ENCODE data around the gene BLCAP. TPM values are rescaled to one million over a fixed set of nuclear protein-coding genes. Genes with fewer than 3 reads are reported as not detected.
"Not testable (repeated sequence)": the region's sequence is repeated elsewhere in the genome, so short reads cannot be mapped to it uniquely, and the experiment has no call there.

The BLCAP gene
- total and polyA plus RNA-seq, 5 donors, result 87.4 to 103 (median 97.9) TPM

DNA sequence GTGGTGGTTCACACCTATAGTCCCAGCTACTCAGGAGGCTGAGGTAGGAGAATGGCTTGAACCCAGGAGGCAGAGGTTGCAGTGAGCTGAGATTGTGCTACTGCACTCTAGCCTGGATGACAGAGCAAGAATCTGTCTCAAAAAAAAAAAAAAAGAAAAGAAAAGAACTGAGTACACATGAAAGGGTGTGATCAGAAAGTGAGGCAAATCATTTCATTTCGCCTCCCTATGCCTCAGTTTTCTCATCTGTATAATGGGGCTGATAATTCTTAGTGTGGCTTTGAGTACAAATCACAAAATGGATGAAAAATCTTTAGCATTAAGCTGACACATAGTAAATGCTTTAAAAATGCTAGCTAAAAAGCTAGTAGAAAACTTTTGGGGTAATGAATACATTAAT lies 13.2 kb upstream of the BLCAP start:
- intact Hi-C loops (cut with DNase I); H3K27ac ChIP-seq (ENCODE audit: low read length); DNase-seq; H3K9me3 ChIP-seq (ENCODE audit: control insufficient read depth, low read length); H3K27me3 ChIP-seq (ENCODE audit: control insufficient read depth, insufficient read depth); H3K4me3 ChIP-seq (ENCODE audit: low read length); ATAC-seq; H3K4me1 ChIP-seq (ENCODE audit: control insufficient read depth, insufficient read depth, low read length): not testable (repeated sequence)
- 75% methylated on average over 1 of the region's 1 CpG for WGBS

DNA sequence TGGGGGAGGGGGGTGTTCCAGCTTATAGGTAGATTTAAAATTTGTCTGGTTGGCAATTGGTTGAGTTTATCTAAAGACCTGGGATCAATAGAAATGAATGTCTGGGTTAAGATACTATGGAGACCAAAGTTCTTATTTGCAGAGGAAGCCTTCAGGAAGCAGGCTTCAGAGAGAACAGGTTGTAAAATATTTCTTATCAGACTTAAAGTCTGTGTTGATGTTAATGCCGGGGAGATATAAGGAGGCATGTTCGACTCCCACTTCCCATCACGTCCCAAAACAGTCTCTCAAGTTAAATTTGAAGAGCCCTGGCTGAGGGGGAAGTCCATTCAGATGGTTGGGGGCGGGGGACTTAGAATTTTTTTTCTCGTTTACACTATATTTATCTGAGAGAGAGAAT lies 12.3 kb upstream of the BLCAP start:
- Histone ChIP-seq H3K9me3 (ENCODE audit: control insufficient read depth, low read length) (no peaks in the 10 kb centered on the region), H3K27me3 (ENCODE audit: control insufficient read depth, insufficient read depth) (no peaks in the 10 kb centered on the region), H3K4me1 (ENCODE audit: control insufficient read depth, insufficient read depth, low read length) (no peaks in the 10 kb centered on the region), H3K27ac (ENCODE audit: low read length) (no peak overlapping the region), H3K4me3 (ENCODE audit: low read length) (no peak overlapping the region)
- WGBS, result 27% methylated on average over 5 of the region's 5 CpGs
- DNase-seq (no peak), ATAC-seq (no peak)
- intact Hi-C loops (cut with DNase I), result no loop called here

DNA sequence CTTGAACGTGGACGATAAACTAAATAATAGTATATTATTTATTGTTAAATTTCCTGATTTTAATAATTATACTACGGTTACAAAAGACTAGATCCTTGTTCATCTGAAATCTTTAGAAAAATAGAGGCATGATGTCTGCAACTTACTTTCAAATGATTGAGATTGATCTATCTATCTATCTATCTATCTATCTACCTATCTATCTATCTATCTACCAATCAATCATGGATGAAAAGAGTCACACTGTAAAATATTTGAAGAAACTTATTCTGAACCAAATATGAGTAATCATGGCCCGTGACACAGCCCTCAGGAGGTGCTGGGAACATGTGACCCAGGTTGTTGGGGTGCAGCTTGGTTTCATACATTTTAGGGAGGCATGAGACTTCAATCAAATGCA lies 11.7 kb upstream of the BLCAP start:
- H3K27me3 ChIP-seq (ENCODE audit: control insufficient read depth, insufficient read depth), result no peaks in the 10 kb centered on the region
- WGBS, result 83% methylated on average over 4 of the region's 4 CpGs
- intact Hi-C loops (cut with DNase I), result loop anchor here in 1 of 4 donors (10.0 kb wide), 1 partner anchor 345 kb away; no protein-coding TSS in a partner anchor
- DNase-seq (no peak), ATAC-seq (no peak)
- no peaks in the 10 kb centered on the region for H3K9me3 ChIP-seq (ENCODE audit: control insufficient read depth, low read length)
- no peaks in the 10 kb centered on the region for H3K4me1 ChIP-seq (ENCODE audit: control insufficient read depth, insufficient read depth, low read length)
- no peak overlapping the region for H3K4me3 ChIP-seq (ENCODE audit: low read length)
- no peak overlapping the region for H3K27ac ChIP-seq (ENCODE audit: low read length)

GRCh38 chr20:37538003-37538402 lies 10.3 kb upstream of the BLCAP start:
- intact Hi-C loops (cut with DNase I), result loop anchor here in 1 of 4 donors (10.0 kb wide), 1 partner anchor 343 kb away; no protein-coding TSS in a partner anchor
- Histone ChIP-seq H3K9me3 (ENCODE audit: control insufficient read depth, low read length) (no peaks in the 10 kb centered on the region), H3K27me3 (ENCODE audit: control insufficient read depth, insufficient read depth) (no peaks in the 10 kb centered on the region), H3K4me1 (ENCODE audit: control insufficient read depth, insufficient read depth, low read length) (no peaks in the 10 kb centered on the region), H3K27ac (ENCODE audit: low read length) (no peak overlapping the region), H3K4me3 (ENCODE audit: low read length) (no peak overlapping the region)
- DNase-seq, result peak in 1 of 3 donors; percentile 17
- peak in 1 of 2 donors; percentile 36 for ATAC-seq
- 88% methylated on average over 5 of the region's 5 CpGs for WGBS

DNA sequence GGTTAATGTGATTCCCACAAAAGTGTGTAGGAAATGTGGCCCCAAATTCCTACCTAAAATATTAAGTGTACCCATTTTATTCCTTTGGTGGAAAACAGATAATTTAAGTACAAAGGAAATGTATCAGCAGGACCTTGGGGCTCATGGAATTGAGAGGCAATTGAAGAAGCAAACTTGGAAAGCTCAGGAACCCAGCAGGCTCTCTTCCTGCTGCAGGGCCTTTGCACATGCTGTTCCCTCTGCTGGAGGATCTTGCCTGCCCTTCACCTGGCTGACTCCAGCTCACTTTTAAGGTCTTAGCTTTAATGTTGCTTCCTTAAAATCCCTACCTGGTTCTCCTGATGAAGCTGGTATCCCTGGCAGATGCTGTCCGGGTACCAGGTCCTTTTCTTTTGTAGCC lies 9.8 kb upstream of the BLCAP start:
- WGBS, result 90% methylated on average over 1 of the region's 1 CpG
- Histone ChIP-seq H3K4me3 (ENCODE audit: low read length) (no peak overlapping the region), H3K9me3 (ENCODE audit: control insufficient read depth, low read length) (no peaks in the 10 kb centered on the region), H3K27me3 (ENCODE audit: control insufficient read depth, insufficient read depth) (no peaks in the 10 kb centered on the region), H3K4me1 (ENCODE audit: control insufficient read depth, insufficient read depth, low read length) (no peaks in the 10 kb centered on the region), H3K27ac (ENCODE audit: low read length) (no peak overlapping the region)
- intact Hi-C loops (cut with DNase I), result loop anchor here in 1 of 4 donors (10.0 kb wide), 1 partner anchor 343 kb away; no protein-coding TSS in a partner anchor
- no peak for DNase-seq
- no peak for ATAC-seq

- no peak overlapping the region for H3K27ac ChIP-seq (ENCODE audit: low read length)
- WGBS, result 66% methylated on average over 10 of the region's 10 CpGs
- no peaks in the 10 kb centered on the region for H3K9me3 ChIP-seq (ENCODE audit: control insufficient read depth, low read length)
- DNase-seq, result no peak
- ATAC-seq, result no peak
- intact Hi-C loops (cut with DNase I), result loop anchor here in 2 of 4 donors (2.0 to 10.0 kb wide), 2 partner anchors 267 to 341 kb away; no protein-coding TSS in a partner anchor
- no peaks in the 10 kb centered on the region for H3K4me1 ChIP-seq (ENCODE audit: control insufficient read depth, insufficient read depth, low read length)
- no peak overlapping the region for H3K4me3 ChIP-seq (ENCODE audit: low read length)
- H3K27me3 ChIP-seq (ENCODE audit: control insufficient read depth, insufficient read depth), result no peaks in the 10 kb centered on the region
Measured at GRCh38 chr20:37535443-37536132, 7.9 kb upstream of the BLCAP start.

DNA sequence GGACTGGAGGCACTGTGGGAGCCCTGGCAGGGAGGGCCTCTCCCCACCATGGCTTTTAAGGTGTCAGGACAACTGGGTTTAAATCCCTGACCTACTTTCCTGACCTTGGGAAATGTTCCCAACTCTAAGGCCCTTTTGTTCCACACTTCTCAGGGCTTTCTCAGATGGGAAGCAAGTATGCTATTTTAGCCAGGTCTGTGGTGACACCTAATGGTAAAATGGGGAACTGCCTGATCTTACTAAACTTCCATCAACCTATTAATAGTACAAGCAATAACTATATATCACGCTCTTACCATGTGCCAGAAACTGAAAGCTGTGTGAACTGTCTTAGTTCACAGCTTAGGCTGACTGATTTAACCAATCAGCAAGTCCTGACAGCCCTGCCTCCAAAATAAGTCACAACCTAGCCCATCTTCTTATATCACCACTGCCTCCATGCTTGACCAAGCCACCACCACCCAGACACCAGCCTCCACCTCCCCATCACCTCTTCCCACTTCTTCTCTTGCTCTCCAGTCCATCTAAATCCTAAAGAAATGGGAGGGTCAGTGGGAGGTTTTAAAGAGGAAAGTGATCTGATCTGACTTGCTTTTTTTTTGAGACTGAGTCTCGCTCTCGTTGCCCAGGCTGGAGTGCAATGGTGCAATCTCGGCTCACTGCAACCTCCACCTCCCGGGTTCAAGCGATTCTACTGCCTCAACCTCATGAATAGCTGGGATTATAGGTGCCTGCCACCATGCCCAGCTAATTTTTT lies 6.9 kb upstream of the BLCAP start:
- WGBS, result 68% methylated on average over 6 of the region's 6 CpGs
- H3K27me3 ChIP-seq (ENCODE audit: control insufficient read depth, insufficient read depth), result no peaks in the 10 kb centered on the region
- H3K27ac ChIP-seq (ENCODE audit: low read length), result no peak overlapping the region

DNA sequence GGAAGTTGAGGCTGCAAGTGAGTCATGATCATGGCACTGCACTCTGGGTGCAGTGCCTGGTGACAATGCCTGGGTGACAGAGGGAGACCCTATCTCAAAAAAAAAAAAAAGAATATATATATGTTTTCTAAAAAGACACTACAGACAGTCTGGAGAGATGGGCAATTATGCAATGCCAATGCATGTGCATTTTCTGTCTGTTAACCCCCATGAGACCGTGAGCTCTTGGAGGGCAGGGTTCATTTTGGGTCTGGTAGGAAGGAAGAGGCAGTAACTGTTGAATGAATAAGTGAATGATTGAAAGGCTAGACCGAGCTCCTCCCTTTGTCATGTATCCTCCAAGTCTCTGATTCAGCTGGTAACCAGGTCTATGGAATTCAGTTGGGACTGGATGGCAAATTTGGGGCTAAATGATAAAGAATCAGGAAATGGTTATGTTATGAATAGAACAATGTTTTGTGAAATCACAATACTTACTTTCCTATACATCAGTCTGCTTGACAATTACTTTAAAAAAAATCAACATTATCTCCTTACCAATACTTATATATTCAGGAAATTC lies 5.6 kb upstream of the BLCAP start:
- Histone ChIP-seq H3K4me3 (ENCODE audit: low read length) (no peak overlapping the region), H3K27me3 (ENCODE audit: control insufficient read depth, insufficient read depth) (no peaks in the 10 kb centered on the region), H3K27ac (ENCODE audit: low read length) (no peak overlapping the region), H3K9me3 (ENCODE audit: control insufficient read depth, low read length) (no peaks in the 10 kb centered on the region), H3K4me1 (ENCODE audit: control insufficient read depth, insufficient read depth, low read length) (peaks cover 6% of the 10 kb centered on the region)
- intact Hi-C loops (cut with DNase I), result loop anchor here (2.0 to 10.0 kb wide), 6 partner anchors 141 to 338 kb away; no protein-coding TSS in a partner anchor
- 77% methylated on average over 2 of the region's 2 CpGs for WGBS
- no peak for DNase-seq
- ATAC-seq, result no peak

More for the DNA sequence above, 6.9 kb upstream of the BLCAP start:
- Histone ChIP-seq H3K4me3 (ENCODE audit: low read length) (no peak overlapping the region), H3K4me1 (ENCODE audit: control insufficient read depth, insufficient read depth, low read length) (no peaks in the 10 kb centered on the region), H3K9me3 (ENCODE audit: control insufficient read depth, low read length) (no peaks in the 10 kb centered on the region)
- intact Hi-C loops (cut with DNase I), result loop anchor here (2.0 to 10.0 kb wide), 6 partner anchors 142 to 340 kb away; no protein-coding TSS in a partner anchor
- peak; percentile 84 to 86 for ATAC-seq
- DNase-seq, result no peak

- ATAC-seq, result no peak
- Histone ChIP-seq H3K27me3 (ENCODE audit: control insufficient read depth, insufficient read depth) (no peaks in the 10 kb centered on the region), H3K4me1 (ENCODE audit: control insufficient read depth, insufficient read depth, low read length) (peaks cover 6% of the 10 kb centered on the region), H3K9me3 (ENCODE audit: control insufficient read depth, low read length) (no peaks in the 10 kb centered on the region), H3K4me3 (ENCODE audit: low read length) (no peak overlapping the region), H3K27ac (ENCODE audit: low read length) (no peak overlapping the region)
- 81% methylated on average over 3 of the region's 3 CpGs for WGBS
- intact Hi-C loops (cut with DNase I), result loop anchor here (2.0 to 10.0 kb wide), 6 partner anchors 140 to 337 kb away; no protein-coding TSS in a partner anchor
- no peak for DNase-seq
Measured at GRCh38 chr20:37531856-37532255, 4.2 kb upstream of the BLCAP start.

- no peaks in the 10 kb centered on the region for H3K27me3 ChIP-seq (ENCODE audit: control insufficient read depth, insufficient read depth)
- H3K9me3 ChIP-seq (ENCODE audit: control insufficient read depth, low read length), result no peaks in the 10 kb centered on the region
- no peak for DNase-seq
- intact Hi-C loops (cut with DNase I), result loop anchor here (5.0 to 10.0 kb wide), 5 partner anchors 138 to 336 kb away; no protein-coding TSS in a partner anchor
- ATAC-seq, result no peak
- no peak overlapping the region for H3K27ac ChIP-seq (ENCODE audit: low read length)
- 79% methylated on average over 2 of the region's 2 CpGs for WGBS
- H3K4me3 ChIP-seq (ENCODE audit: low read length), result no peak overlapping the region
- H3K4me1 ChIP-seq (ENCODE audit: control insufficient read depth, insufficient read depth, low read length), result peaks cover 8% of the 10 kb centered on the region
Measured at GRCh38 chr20:37530696-37531095, 3.0 kb upstream of the BLCAP start.

Measured in right cardiac atrium (tissue), 5 donors.